Left renal pelvis (tissue), 4 donors: ENCODE data around the gene NDRG2. TPM values are rescaled to one million over a fixed set of nuclear protein-coding genes. Genes with fewer than 3 reads are reported as not detected.
"Not testable (repeated sequence)": the region's sequence is repeated elsewhere in the genome, so short reads cannot be mapped to it uniquely, and the experiment has no call there.

ENCODE experiments used
- DNase-seq, 4 donors: peaks; one replicate each; pipeline ENCODE4 v3.0.0-alpha.2; 2013; ENCODE audit warnings: low read depth in 4 of 4, low spot score in 3 of 4
- polyA plus RNA-seq, 4 donors: library from polyadenylated mRNA; unstranded; fragments of 120-200 nt; gene quantifications; one replicate each; pipeline ENCODE4 v1.2.1, GENCODE V29; 2013; ENCODE audit not compliant: insufficient read length in 4 of 4

Gene NDRG2
- polyA plus RNA-seq, 4 donors: 85.9 to 169 (median 163) TPM

- DNase-seq: no peak
These were observed 8.3 kb downstream of the NDRG2 start for GRCh38 chr14:21016413-21017190.

GRCh38 chr14:21015312-21015711 lies 9.5 kb downstream of the NDRG2 start:
- no peak for DNase-seq

GRCh38 chr14:21014761-21015190 lies 10.1 kb downstream of the NDRG2 start:
- peak; percentile 76 to 82 (median 81) for DNase-seq

GRCh38 chr14:21011136-21011535 lies 13.7 kb downstream of the NDRG2 start:
- no peak for DNase-seq

- not testable (repeated sequence) for DNase-seq
These were observed 15.1 kb downstream of the NDRG2 start for GRCh38 chr14:21009721-21010120.

- DNase-seq: no peak
These were observed 21.0 kb downstream of the NDRG2 start for GRCh38 chr14:21003788-21004346.

GRCh38 chr14:21001218-21001617 lies 23.6 kb downstream of the NDRG2 start:
- DNase-seq: no peak

- no peak for DNase-seq
These were observed 25.3 kb downstream of the NDRG2 start for GRCh38 chr14:20999591-20999990.

- no peak for DNase-seq
These were observed 26.0 kb downstream of the NDRG2 start, which contains the start of gene SLC39A2 for GRCh38 chr14:20998674-20999366. Gene SLC39A2 (plus strand): TSS chr14:20999293. CDS start chr14:20999447, 154 bp downstream.

- no peak for DNase-seq
These were observed 26.7 kb downstream of the NDRG2 start for GRCh38 chr14:20998139-20998538.

GRCh38 chr14:20997564-20997963 lies 27.3 kb downstream of the NDRG2 start:
- no peak for DNase-seq

GRCh38 chr14:20997115-20997514 lies 27.7 kb downstream of the NDRG2 start:
- no peak for DNase-seq

- DNase-seq: no peak
These were observed 28.3 kb downstream of the NDRG2 start for GRCh38 chr14:20996521-20996920.

GRCh38 chr14:20989787-20990600 lies 34.9 kb downstream of the NDRG2 start, which contains the start of gene METTL17:
Gene METTL17 (plus strand): TSS chr14:20989980. CDS start chr14:20990003, 23 bp downstream.
- peak; percentile 89 to 95 (median 91) for DNase-seq

GRCh38 chr14:20989471-20989786 lies 35.4 kb downstream of the NDRG2 start:
- DNase-seq: no peak

GRCh38 chr14:20988717-20989470 lies 36.0 kb downstream of the NDRG2 start:
- DNase-seq: no peak

GRCh38 chr14:20986811-20987210 lies 38.0 kb downstream of the NDRG2 start:
- DNase-seq: no peak

GRCh38 chr14:20985650-20986049 lies 39.2 kb downstream of the NDRG2 start:
- DNase-seq: not testable (repeated sequence)

- no peak for DNase-seq
These were observed 42.1 kb downstream of the NDRG2 start for GRCh38 chr14:20982646-20983369.
